Measurements from ENCODE around the gene CYB5D1.

- TF ChIP-seq, protein P1, sequence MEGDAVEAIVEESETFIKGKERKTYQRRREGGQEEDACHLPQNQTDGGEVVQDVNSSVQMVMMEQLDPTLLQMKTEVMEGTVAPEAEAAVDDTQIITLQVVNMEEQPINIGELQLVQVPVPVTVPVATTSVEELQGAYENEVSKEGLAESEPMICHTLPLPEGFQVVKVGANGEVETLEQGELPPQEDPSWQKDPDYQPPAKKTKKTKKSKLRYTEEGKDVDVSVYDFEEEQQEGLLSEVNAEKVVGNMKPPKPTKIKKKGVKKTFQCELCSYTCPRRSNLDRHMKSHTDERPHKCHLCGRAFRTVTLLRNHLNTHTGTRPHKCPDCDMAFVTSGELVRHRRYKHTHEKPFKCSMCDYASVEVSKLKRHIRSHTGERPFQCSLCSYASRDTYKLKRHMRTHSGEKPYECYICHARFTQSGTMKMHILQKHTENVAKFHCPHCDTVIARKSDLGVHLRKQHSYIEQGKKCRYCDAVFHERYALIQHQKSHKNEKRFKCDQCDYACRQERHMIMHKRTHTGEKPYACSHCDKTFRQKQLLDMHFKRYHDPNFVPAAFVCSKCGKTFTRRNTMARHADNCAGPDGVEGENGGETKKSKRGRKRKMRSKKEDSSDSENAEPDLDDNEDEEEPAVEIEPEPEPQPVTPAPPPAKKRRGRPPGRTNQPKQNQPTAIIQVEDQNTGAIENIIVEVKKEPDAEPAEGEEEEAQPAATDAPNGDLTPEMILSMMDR (IDR thresholded peaks at IDR 0.05): no peak
- TF ChIP-seq POLR2A (IDR thresholded peaks at IDR 0.05): no peak
Observed at GRCh38 chr17:7910711-7911110, 52.9 kb downstream of the CYB5D1 start.
